ENCODE results near the gene NCOA7.

- TF ChIP-seq POLR2AphosphoS5 (IDR thresholded peaks at IDR 0.05; ENCODE audit: low read depth, low read length) (no peak), POLR2A (IDR thresholded peaks at IDR 0.05; ENCODE audit: low read depth, low read length) (no peak)
These were observed 114.1 kb downstream of the NCOA7 start for GRCh38 chr6:125904871-125905270.

Data from GM12891 (cell line).